Activated CD4-positive, CD25-positive, alpha-beta regulatory T cell treated with anti-CD3 and anti-CD28 coated beads, Interleukin-2, amount 50 U/mL, for 16 hours (primary cell): ENCODE data around the gene HPGD.
A peak's percentile ranks its signal among the peaks of the same experiment; 100 is the strongest.

Source experiments
- DNase-seq: peaks from one replicate; pipeline ENCODE4 v3.0.0-alpha.2; 2020; ENCODE audit warnings: low read depth, low spot score

HPGD gene

DNA sequence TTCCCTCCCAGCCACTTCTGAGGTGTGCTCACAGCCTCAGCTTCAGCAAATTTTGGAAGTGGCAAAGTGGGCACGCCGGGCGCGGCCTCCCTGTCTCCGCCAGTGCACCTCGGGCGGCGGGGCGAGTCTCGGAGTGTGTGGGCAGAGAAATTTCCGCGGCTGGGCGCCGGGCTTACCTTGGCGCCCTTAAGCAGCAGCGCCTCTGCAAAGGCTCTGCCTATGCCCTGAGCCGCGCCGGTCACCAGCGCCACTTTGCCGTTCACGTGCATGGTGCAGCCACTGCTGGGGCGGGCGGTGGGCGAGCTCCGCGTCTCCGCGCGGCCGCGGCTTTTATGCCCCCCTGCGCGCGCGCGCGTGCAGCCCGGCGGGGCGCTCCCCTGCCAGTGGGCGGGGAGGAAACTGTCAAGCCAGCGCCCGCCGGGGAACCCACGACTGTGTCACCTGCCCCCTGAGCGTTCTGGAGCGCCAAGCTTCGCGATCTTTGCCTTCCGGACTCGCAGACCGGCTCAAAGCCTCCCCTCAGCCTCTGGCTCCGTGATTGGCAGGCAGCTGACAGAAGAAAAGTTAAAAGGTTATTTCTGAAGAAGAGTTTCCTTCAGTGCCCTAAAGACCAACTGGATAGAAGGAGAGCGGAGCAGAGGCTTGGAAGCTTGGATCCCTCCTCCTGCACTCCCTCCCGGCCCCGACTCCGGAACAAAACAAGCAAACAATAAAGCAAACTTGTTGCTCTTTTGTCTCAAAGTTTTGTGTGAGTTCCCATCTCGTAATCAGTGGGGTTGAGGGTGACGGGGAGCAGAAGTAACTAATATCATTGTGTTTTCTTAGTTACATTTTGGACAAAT, at the start of gene HPGD:
Gene HPGD (minus strand): TSS at position 306 of the 842 bp plus-strand sequence. CDS start 37 bp downstream, at position 269.
- DNase-seq = peak; percentile 9

DNA sequence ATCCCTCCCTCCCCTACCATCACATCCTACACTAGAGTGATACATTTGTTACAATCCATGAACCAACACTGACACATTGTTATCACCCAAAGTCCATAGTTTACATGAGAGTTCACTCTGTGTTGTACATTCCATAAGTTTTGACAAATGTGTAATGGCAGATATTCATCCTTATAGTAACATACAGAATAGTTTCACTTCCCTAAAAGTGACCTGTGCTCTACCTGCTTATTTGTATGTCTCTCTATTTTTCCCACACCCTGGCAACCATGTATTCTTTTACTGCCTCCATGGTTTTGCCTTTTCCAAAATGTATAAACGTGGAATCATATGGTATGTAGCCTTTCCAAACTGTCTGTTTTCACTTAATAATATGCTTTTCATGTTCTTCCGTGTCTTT, 42.2 kb upstream of the HPGD start:
- DNase-seq = no peak

DNA sequence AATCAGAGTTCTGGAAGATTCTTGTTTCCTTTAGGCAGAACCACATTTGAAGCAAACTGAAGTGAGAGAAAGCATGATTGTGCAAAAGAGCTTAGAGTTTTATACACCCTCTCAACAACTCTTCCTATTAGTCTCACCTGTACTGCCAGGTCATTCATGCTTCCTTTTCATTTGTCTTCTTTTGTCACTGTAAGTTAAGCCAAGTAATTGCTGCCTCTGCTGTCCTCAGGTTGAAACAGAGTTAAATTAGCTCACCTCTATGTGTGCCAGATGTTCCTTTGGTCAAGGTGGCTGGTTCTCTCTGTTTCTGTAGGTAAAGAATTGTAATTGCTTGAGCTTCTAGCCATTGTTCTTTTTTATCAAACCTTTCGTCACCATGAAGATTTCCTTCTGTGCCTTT, 41.1 kb upstream of the HPGD start:
- DNase-seq = no peak

DNA sequence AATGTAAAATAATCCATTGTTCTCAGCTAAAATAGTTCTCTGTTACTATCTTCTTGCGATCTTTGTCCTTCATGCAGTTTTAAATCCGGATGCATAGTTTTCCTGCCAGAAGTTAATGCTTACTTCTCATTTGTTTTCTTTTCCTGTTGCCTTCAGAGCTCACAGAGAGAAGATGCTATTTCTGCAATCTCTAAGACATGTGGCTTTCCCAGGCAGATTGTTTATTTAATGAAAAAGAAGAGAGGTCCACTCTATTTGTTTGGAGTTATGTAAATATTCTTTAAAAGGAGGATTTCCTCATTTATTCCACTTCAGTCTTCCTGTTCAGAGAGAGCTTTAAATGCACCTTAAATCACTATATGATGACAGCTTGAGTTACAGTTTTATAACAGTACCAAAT, 39.3 kb upstream of the HPGD start:
- DNase-seq = no peak

DNA sequence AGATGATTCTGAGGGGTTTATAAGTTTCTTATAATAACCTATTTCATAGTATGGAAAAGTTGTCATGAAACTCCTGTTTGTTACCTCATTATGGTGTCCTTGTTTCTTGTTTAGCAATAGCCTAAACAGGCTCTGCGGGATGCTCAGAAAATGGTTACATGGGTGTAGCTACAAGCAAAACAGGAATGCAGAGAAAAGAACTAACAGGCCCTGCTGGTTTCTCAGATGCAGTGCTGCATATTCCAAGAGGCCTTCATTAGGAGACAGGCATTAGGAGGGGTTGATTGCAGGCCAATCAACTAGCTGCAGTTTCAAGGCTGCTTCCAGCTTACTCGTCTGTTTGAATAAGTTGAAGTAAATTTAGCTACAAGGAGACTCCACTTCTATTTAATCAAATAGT, 37.6 kb upstream of the HPGD start:
- no peak for DNase-seq

DNA sequence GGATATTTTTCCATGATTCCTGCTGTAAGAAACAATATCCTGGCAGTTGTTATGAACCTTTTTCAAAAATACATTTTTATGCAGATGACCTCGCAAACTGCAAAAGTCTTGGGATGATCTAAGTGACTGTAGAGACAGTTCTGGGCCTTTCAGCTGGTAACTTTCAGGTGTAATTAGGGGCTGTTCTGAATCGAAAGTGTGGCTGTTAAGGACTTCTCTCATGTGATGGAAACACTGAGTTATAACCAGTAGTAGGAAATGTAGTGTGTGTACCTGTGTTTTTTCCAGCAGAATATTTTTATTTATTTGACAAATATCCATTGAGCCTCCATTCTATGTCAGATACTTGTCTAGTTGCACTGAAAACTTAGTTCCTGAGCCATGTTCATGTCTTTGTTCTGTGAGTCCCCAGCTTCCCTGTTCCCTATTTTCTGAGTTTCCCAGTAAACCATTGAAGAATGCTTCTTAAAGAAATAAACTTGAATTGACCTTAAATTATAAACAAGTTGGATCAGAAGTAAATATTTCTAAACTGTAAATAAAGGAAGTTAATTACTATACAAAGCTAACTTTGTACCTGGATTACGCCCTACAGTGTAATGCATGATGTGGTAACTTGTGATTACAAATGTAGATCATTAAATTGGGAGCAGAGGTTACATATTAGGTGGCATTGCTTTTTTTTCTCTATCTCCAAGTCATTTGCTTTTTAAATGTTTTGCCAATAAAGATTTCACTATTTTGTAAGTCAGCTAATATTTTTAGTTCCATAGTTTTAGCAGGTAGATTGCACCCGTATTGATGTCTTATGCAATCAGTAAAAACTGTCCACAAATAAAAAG, 33.7 kb upstream of the HPGD start:
- DNase-seq = no peak

DNA sequence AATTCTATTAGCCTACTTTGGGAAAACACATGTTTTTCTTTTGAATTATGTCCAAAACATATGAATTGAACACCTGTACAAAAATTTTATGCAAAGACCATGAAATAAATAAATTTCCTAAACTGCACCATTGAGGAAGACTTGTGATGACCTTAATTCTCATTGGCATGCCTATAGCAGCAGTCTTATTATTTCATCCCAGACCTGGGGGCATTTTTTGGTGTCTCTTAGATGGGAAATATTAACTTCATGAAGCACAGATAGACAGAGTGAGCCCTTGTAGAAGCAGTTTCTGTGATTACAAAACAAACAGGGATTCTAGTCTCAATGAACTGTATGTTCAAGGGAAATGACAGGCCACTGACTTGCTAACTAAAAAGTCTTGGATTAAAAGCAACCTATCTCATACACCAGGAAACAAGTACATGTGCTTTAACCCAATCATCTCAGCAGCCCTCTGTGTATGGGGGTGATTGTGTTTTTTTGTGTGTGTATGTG, 32.0 kb upstream of the HPGD start:
- DNase-seq = no peak

DNA sequence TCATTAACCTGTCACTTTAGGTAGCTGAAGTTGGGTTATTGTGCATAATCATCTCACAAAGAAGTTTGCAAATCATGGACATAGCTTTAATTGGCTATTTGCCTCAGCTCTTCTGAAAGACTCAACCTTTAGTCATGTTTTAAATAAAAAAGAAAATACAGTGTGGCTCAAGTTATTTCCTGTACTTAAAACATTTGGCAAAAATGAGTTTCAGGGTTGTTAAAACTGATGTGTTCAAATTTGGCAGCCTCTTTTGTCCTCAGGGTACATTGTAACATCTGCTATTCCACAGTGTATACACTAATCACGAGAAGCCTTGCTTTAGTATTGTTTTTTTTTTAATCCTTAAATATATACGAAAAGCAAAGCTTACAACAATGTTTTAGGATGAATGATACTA, 31.5 kb upstream of the HPGD start:
- DNase-seq = no peak

DNA sequence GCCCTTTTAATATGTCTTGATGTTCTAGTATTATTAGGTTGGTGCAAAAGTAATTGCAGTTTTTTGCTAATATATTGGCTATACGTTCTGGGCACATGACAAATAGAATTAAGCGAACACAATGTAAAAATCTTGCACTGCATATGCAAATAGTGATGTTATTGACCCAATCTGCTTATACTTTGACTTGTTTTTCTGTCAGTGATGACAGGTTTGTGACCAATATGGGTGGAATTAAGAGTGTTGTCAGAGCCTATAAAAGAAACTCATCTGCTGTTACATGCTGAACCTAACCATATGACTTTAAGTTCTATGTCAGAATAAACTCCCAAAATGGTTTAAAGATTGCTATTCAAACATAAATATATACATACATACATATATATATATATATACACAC, 30.7 kb upstream of the HPGD start:
- no peak for DNase-seq

DNA sequence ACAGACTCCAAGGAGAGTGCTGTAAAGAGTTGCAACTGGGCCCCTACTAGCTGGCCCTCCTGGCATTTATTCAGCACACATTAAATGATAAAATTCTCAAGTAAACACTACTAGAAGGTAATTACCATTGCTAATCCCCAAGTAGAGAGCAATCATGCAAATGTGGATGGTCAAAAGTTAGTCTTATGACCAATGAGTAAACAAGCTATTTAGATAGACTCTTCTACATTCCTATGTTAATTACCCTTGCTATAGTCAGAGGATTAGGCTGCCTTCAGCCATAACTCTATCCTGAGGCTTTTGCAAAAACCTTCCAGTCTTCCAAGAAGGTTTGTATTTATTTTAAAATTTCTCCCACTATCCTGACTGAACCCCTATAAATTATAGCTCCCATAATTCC, 28.3 kb upstream of the HPGD start:
- no peak for DNase-seq

DNA sequence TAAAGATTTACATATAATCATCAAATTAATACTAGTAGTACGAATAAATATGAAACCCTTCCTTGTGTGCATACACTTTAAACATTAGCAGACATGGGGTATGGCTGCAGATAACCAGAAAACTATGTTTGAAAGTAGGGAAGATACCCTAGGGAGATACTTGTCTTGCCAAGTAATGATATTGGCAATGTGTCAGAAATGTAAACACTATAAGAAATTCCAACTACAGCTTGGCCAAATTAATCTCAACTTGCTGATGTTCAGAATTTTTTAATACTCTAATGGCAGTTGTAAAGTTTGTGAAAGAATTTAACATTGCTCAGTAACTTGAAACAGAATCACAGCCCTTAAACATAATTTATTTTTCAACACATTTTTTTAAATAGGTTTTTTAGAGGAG, 27.4 kb upstream of the HPGD start:
- no peak for DNase-seq

DNA sequence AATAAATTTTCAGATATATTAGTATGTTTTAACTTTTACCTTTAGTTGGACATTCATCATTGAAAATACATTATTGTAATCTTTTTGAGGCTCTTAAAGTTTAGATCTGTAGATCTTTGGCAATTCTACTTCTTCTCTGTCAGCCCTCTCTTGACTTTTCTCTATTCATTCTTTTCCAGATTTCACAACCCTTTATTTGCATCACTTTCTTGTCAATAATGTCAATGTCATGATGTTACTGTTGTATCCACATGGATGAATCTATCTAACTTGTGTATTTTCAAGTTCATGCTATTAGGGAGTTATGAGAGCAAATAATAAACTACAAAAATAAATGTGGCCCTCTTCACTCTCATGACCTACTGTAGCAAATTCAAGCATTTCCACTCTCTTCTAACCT, 23.0 kb upstream of the HPGD start:
- DNase-seq = no peak

DNA sequence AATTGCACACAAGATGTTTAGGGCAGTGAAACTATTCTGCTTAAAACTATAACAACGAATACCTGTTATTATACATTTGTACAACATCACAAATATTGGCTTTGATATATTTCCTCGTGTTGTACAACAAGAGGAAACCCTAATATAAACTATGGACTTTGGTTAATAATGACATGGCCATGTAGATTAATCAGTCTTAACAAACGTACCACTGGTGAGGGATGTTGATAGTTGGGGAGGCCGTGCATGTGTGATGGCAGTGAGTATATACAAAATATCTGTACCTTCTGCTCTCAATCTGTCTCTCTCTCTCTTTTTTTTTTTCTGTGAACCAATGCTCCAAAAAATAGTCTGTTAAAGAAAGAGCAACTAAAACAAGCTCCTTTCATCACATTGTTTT, 22.2 kb upstream of the HPGD start:
- no peak for DNase-seq

DNA sequence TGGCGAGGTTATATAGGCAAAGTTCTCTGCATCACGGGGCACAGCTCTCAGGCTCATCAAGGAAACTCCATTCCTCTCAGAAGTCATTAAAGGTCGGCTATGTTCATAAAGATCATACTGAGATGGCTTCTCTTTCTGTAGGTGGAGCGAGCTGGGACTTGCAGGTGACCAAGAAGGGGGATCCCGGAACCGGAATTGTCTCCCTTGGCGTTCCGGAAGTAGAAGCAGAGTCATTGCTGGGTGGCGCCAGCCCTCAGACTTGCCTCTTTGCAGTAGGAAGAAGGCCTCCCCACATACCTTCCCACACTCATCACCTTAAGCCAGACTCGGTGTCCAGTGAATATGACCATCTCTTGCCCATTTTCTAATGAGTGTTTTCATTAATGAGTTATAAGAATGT, 17.9 kb upstream of the HPGD start:
- no peak for DNase-seq

DNA sequence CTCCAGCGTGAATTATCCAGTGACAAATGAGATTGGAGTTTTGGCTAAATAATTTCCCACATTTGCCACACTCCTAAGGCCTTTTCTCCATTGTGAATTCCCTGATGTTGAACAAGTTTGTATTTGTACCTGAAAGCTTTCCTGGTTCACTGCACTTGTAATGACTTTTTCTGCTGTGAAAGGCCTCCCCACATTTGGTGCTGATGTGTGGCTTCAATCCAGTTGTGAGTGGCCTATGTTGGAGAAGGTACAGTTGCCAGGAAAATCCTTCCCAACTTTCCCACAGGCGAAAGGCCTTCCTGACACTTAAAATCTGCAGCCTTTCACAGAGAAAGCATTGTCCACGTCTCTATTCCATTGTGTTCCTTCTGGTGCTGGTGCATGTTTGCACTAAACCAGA, 17.3 kb upstream of the HPGD start:
- DNase-seq = no peak

DNA sequence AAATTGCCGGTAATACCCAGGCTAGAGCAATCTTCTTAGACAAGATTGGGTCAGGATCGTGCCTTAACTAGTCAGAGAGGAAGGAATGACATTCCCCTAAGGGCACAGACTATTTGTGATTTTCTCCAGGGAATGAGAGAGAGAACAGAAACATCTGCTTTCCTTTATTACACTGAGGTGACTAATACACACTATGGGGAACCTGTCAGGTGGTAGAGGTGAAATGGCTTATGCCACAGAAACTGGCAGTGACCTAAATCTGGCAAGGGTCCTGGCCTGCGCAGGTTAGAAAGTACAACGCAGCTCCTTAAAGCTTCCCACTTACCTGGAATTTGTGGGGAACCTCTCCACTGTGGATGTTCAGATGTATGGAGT, 16.6 kb upstream of the HPGD start:
- DNase-seq = no peak

DNA sequence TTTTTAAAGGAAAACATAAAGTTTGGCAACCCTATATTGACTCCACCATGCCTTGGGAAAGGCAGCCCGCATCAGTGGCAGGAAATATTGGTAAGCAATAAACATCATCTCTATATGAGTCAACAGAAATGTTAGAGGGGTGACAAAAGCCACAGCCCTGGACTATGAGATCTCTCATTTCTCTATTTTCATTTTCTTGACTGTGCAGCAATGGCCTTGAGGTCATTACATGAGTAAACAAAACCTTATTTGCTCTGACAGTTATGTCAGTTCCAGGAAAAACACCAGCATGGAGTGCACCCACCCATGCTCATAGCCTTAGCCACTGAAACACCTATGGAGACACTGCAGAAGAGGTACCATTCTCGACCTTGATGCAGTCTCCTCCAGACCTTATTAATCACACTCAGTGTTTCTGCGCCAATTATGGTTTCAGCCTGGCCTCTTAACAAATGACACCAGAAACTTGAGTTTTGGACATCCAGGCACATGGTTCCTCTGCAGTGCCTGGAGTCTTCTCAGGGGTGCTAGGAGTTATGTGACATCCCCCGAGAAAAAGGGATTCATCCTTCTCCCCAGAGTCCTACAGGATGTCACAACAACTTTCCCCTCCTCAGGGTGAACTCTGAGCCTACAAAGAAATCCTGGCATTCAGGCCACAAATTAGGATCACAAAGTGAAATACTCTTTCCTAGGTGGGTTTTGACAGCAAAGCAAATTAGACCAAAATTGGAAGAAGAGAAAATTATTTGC, 16.0 kb upstream of the HPGD start:
- no peak for DNase-seq

DNA sequence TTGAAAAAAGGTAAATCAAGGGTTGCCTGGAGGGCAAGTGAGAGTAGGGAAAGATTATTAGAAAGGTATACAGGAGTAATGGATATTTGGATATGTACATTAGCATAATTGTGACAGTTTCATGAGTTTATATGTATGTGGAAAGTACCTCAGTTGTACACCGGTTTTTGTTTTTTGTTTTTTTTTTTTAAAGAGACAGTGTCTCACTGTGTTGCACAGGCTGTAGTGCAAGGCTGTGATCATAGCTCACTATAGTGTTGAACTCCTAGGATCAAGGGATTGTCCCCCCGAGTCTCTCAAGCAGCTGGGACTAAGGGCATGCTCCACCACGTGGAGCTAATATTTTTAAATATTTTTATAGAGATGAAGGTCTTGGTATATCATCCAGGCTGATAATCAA, 15.3 kb upstream of the HPGD start:
- DNase-seq = no peak

DNA sequence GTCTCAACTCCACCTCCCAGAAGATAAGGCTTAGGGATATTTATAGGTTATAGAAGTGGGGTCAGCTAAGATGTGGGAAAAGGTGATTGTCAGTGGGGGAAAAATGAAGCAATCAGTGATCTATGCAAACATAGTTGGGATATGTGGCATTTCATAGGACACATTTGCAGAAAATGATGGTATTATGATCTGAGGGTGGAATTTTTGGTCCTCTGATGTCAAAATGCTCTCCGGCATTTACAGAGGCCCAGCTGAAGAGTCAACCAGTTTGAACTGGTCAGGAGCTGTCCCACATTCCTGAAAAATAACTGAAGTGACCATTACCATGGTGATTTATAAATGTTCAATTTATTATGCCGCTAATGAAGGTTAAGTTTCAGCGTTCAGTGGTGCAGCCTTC, 12.2 kb upstream of the HPGD start:
- DNase-seq = no peak

DNA sequence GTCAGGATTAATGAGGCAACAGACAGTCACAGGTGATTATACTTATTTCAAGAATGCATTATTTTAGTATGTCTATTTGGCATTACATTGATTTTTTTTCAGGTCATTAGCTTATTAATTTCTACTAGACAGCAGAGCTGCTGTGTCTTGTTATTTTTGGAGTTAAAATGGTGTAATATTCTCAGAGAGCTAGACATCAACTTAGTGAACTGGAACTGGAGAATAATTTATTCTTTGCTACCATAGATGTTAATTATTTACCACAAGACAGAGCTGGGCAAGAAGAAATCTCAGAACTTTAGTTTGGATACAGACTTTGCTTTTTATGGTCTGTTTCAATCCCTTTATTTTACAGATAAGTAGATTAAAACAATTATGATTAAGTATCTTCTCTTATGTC, 10.2 kb upstream of the HPGD start:
- no peak for DNase-seq

DNA sequence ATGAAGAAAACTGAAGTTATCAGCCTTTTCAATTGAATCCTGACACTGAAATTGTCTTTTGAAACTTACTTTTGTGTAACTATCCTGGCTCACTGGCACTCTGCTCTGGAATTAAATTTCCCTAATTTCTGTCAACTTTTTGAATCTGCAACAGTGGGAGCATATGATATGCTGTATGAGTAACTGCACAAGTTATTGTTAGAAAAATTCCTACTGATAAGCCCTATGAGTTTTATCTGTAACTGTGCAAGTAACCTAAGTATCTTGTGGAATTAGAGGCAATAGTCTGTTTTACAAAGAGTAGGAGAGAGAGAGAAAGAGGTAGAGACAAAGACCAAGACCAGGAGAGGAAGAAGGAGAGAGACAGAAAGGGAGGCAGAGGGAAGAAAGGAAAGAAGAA, 9.2 kb upstream of the HPGD start:
- DNase-seq = no peak

DNA sequence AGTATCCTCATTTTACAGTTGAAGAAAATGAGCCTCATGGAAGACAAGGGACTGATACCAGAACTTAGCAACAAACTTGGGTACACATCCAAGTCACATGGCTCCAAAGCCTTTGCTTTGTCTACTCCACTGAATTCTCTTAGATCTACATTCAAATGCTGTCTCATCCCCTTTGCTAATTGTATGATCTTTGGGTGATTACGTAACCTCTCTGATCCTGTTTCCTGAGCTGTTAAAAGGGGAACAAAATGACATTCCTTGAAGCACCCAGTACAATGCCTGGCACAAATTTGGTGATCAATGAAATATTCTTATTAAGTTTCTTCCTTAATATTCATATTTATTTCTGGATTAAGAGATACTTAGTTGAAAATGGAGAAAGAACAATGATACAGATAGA, 5.9 kb upstream of the HPGD start:
- DNase-seq = no peak
